HL-60 (cell line): ENCODE measurements around the gene TARS1.

Source experiments
- CTCF ChIP-seq: IDR thresholded peaks from one replicate; pipeline ENCODE4 v1.5.1; 2011; ENCODE audit warnings: low read length, control low read depth, inconsistent platforms; ENCODE audit not compliant: insufficient read depth
- POLR2AphosphoS5 ChIP-seq: IDR thresholded peaks from 2 replicates; pipeline ENCODE4 v1.6.1; 2012; ENCODE audit warnings: low read depth
- REST ChIP-seq: IDR thresholded peaks from 2 replicates; pipeline ENCODE4 v1.6.1; 2012; ENCODE audit warnings: low read depth; ENCODE audit not compliant: insufficient replicate concordance
- SPI1 ChIP-seq: IDR thresholded peaks from 2 replicates; pipeline ENCODE4 v1.6.1; 2012; ENCODE audit warnings: low read depth, mild to moderate bottlenecking, borderline replicate concordance

GRCh38 chr5:33445798-33446197 is 5.0 kb downstream of the TARS1 start:
- no peak for TF ChIP-seq REST
- TF ChIP-seq CTCF: no peak
- TF ChIP-seq SPI1: no peak
- no peak for TF ChIP-seq POLR2AphosphoS5
